K562 (cell line): ENCODE results near the gene MAK. TPM values are rescaled to one million over a fixed set of nuclear protein-coding genes. Genes with fewer than 3 reads are reported as not detected.

Experiments
- ATAC-seq: fragments of 200-7000 bp; cut with Tn5 transposase; 3 replicates; pipeline ENCODE4 v1.9.1; 2020; ENCODE audit warnings: moderate library complexity
- BruUV-seq: library from RNA; stranded (reverse); fragments of 400-500 nt; replicated peaks from 2 replicates; lab custom pipeline; 2021; lab: Mats Ljungman, UMichigan
- CTCF ChIA-PET: fragments of 300-600 bp; formaldehyde crosslinking; extraction: SDS; loops from one replicate; lab custom pipeline; 2021; ENCODE audit warnings: low intra/inter-chr PET ratio; lab: Yijun Ruan, JAX
- POLR2A ChIA-PET: fragments of 300-600, 350-650 bp; sonication (Branson Sonifier 250); formaldehyde crosslinking; extraction: SDS; loops from one replicate; lab custom pipeline; 2021; ENCODE audit warnings: antibody characterized with exemption, inconsistent platforms; lab: Yijun Ruan, JAX
- DNase-seq, 4 experiments: peaks; one replicate each; pipeline versions ENCODE4 v3.0.0 to v3.0.0-alpha.2; 2011 to 2018; ENCODE audit warnings: low spot score in 3 of 4, mixed read lengths in 3 of 4; ENCODE audit errors: extremely low read depth in 1 of 4
- FAIRE-seq: peaks from 2 replicates; lab custom pipeline; 2011; peaks lifted over from hg19 to GRCh38; lab: Jason Lieb, UNC
- H2AFZ ChIP-seq: 2 replicates; pipeline ENCODE4 v1.6.0; 2011; ENCODE audit warnings: low read depth, low read length, control low read depth, inconsistent platforms
- H3K27ac ChIP-seq: fragments of 200-600 bp; 3 replicates; pipeline ENCODE4 v1.8.0; 2011; ENCODE audit warnings: low read depth, mild to moderate bottlenecking, control low read depth, inconsistent platforms, low read length, moderate library complexity, mixed read lengths; ENCODE audit errors: extremely low read depth
- H3K27me3 ChIP-seq, 2 experiments: fragments of 300-600 bp in 1 of 2; 2 replicates in 1 of 2; 3 replicates in 1 of 2; pipeline versions ENCODE4 v1.6.0 to v1.8.0; 2011; ENCODE audit warnings: inconsistent platforms in 2 of 2, low read length in 2 of 2, mild to moderate bottlenecking in 1 of 2, mixed read lengths in 1 of 2, moderate library complexity in 1 of 2; ENCODE audit not compliant: control insufficient read depth in 2 of 2, insufficient read depth in 2 of 2
- H3K36me3 ChIP-seq: fragments of 300-600 bp; 3 replicates; pipeline ENCODE4 v1.8.0; 2011; ENCODE audit warnings: mild to moderate bottlenecking, low read length, inconsistent platforms; ENCODE audit not compliant: control insufficient read depth, insufficient read depth
- H3K4me1 ChIP-seq, 2 experiments: fragments of 200-600 bp in 1 of 2; replicated peaks in 1 of 2; 2 replicates in 1 of 2; 3 replicates in 1 of 2; pipeline versions ENCODE4 v1.5.1 to v1.8.0; 2011; ENCODE audit warnings: inconsistent platforms in 2 of 2, low read length in 2 of 2, mild to moderate bottlenecking in 1 of 2, mixed read lengths in 1 of 2, moderate library complexity in 1 of 2; ENCODE audit not compliant: control insufficient read depth in 2 of 2, insufficient read depth in 2 of 2
- H3K4me2 ChIP-seq: 2 replicates; pipeline ENCODE4 v1.6.1; 2011; ENCODE audit warnings: low read length, control low read depth, inconsistent platforms, mixed read lengths; ENCODE audit not compliant: insufficient read depth
- H3K4me3 ChIP-seq: fragments of 200-600 bp; sonication (generic), shearing (Covaris generic); 2 replicates; pipeline ENCODE4 v1.5.1; 2016; ENCODE audit warnings: control low read depth, inconsistent platforms
- H3K79me2 ChIP-seq: fragments of 200-600 bp; 3 replicates; pipeline ENCODE4 v1.8.0; 2011; ENCODE audit warnings: low read length, inconsistent platforms; ENCODE audit not compliant: control insufficient read depth, insufficient read depth
- H3K9ac ChIP-seq, 2 experiments: 2 replicates each; pipeline versions ENCODE4 v1.6.0 to v1.6.1; 2011; ENCODE audit warnings: low read depth in 2 of 2, low read length in 2 of 2, control low read depth in 1 of 2, inconsistent platforms in 1 of 2, mild to moderate bottlenecking in 1 of 2, mixed read lengths in 1 of 2; ENCODE audit not compliant: insufficient read depth in 1 of 2
- H3K9me1 ChIP-seq: one replicate; pipeline ENCODE4 v1.6.0; 2011; ENCODE audit warnings: inconsistent platforms, mild to moderate bottlenecking, low read length, moderate library complexity; ENCODE audit not compliant: control insufficient read depth, insufficient read depth
- H3K9me3 ChIP-seq: replicated peaks from 2 replicates; pipeline ENCODE4 v1.5.1; 2011; ENCODE audit warnings: low read depth, low read length, inconsistent platforms; ENCODE audit not compliant: control insufficient read depth, insufficient read depth
- H4K20me1 ChIP-seq: replicated peaks from 2 replicates; pipeline ENCODE4 v1.6.1; 2011; ENCODE audit warnings: low read length, inconsistent platforms, mixed read lengths; ENCODE audit not compliant: control insufficient read depth, insufficient read depth
- BRF2 ChIP-seq: IDR thresholded peaks from 3 replicates; pipeline ENCODE4 v1.6.1; 2011; ENCODE audit warnings: borderline replicate concordance, mild to moderate bottlenecking; ENCODE audit not compliant: insufficient read length, insufficient read depth
- C11orf30 ChIP-seq: fragments of 450-650 bp; IDR thresholded peaks from 2 replicates; pipeline ENCODE4 v1.6.1; 2016; ENCODE audit warnings: low read depth, mild to moderate bottlenecking
- CTCFL ChIP-seq: IDR thresholded peaks from 2 replicates; pipeline ENCODE4 v1.6.1; 2011; ENCODE audit warnings: borderline replicate concordance, low read depth, mild to moderate bottlenecking, moderate library complexity, low read length; ENCODE audit not compliant: insufficient read depth, poor library complexity, severe bottlenecking
- DPF2 ChIP-seq: fragments of 450-650 bp; IDR thresholded peaks from 2 replicates; pipeline ENCODE4 v1.6.1; 2016
- HEY1 ChIP-seq: fragments of 250-450 bp; sonication (Bioruptor Pico); IDR thresholded peaks from 2 replicates; pipeline ENCODE4 v1.5.0; 2020; ENCODE audit warnings: mild to moderate bottlenecking, moderate library complexity, borderline replicate concordance
- IRF2 ChIP-seq: sonication (generic); formaldehyde crosslinking; IDR thresholded peaks from 2 replicates; pipeline ENCODE4 v1.8.1; 2022; ENCODE audit warnings: mild to moderate bottlenecking, missing genetic modification reagents
- KLF1 ChIP-seq: fragments of 450-650 bp; IDR thresholded peaks from 2 replicates; pipeline ENCODE4 v1.6.1; 2016; ENCODE audit warnings: missing genetic modification characterization, missing compliant biosample characterization
- MAFF ChIP-seq: IDR thresholded peaks from 2 replicates; pipeline ENCODE4 v1.6.1; 2012; ENCODE audit warnings: low read length, improper control_type of control experiment
- MAFG ChIP-seq: fragments of 450-650 bp; conservative IDR thresholded peaks from 2 replicates; pipeline ENCODE4 v1.6.1; 2016; ENCODE audit warnings: missing genetic modification characterization, missing compliant biosample characterization
- MAFK ChIP-seq: IDR thresholded peaks from 2 replicates; pipeline ENCODE4 v1.6.1; 2011; ENCODE audit warnings: low read length, improper control_type of control experiment
- NBN ChIP-seq: fragments of 450-650 bp; IDR thresholded peaks from 2 replicates; pipeline ENCODE4 v1.6.1; 2016; ENCODE audit warnings: low read depth, mild to moderate bottlenecking
- RFX1 ChIP-seq: fragments of 450-650 bp; IDR thresholded peaks from 2 replicates; pipeline ENCODE4 v1.6.1; 2016; ENCODE audit warnings: mild to moderate bottlenecking, moderate library complexity
- ZBTB8A ChIP-seq: fragments of 450-650 bp; IDR thresholded peaks from 2 replicates; pipeline ENCODE4 v1.6.1; 2018; ENCODE audit warnings: mild to moderate bottlenecking, moderate library complexity; ENCODE audit not compliant: partially characterized antibody
- ZNF146 ChIP-seq: IDR thresholded peaks from one replicate; pipeline ENCODE4 v1.6.1; 2018; ENCODE audit warnings: missing compliant biosample characterization; ENCODE audit not compliant: unreplicated experiment
- ZNF316 ChIP-seq: fragments of 450-650 bp; IDR thresholded peaks from 2 replicates; pipeline ENCODE4 v1.6.1; 2016
- ZNF561 ChIP-seq: fragments of 450-650 bp; formaldehyde crosslinking; conservative IDR thresholded peaks from 2 replicates; pipeline ENCODE4 v1.4.0; 2020; ENCODE audit warnings: mild to moderate bottlenecking, moderate library complexity
- ZNF584 ChIP-seq: fragments of 200-800 bp; sonication (Bioruptor generic); IDR thresholded peaks from 2 replicates; pipeline ENCODE4 v1.6.1; 2016; ENCODE audit warnings: low read depth, mild to moderate bottlenecking, missing genetic modification characterization, missing compliant biosample characterization
- WGBS: fragments of 100-300 bp; shearing (Covaris generic); methylation state at CpG from one replicate; pipeline ENCODE4 v1.1.6; 2016; ENCODE audit warnings: low coverage, mixed read lengths; ENCODE audit not compliant: insufficient coverage; ENCODE audit errors: missing lambda C conversion rate; 5-methylcytosine and 5-hydroxymethylcytosine counted together
- in situ Hi-C: fragments of 300-500 bp; cut with MboI; formaldehyde crosslinking; loops from 4 replicates; pipeline ENCODE4 v1.15.0; 2018; ENCODE audit warnings: inconsistent platforms, mixed read lengths
- intact Hi-C: fragments of 100-400 bp; cut with micrococcal nuclease; formaldehyde crosslinking; loops from 2 replicates; pipeline ENCODE4 v1.14.2; 2022
- polyA plus RNA-seq, 8 experiments: library from polyadenylated mRNA; depleted of rRNA in 4 of 8; stranded (reverse) in 5 of 8; unstranded in 3 of 8; fragments of >200 nt; fragmentation: Nextera tagmentation in 2 of 8; fragmentation: Illumina TruSeq in 1 of 8; extraction: Ambion mirVana in 2 of 8; extraction: Trizol in 1 of 8; gene quantifications; 2 replicates each; pipeline versions ENCODE4 v1.2.1 to v1.2.3, GENCODE V29; 2011 to 2014; ENCODE audit warnings: inconsistent platforms in 1 of 8, missing spikeins in 1 of 8
- total RNA-seq, 7 experiments: library from RNA; depleted of rRNA in 6 of 7; stranded (reverse); fragments of >200 nt in 6 of 7; fragmentation: Illumina TruSeq in 2 of 7; extraction: Trizol in 2 of 7; gene quantifications; 2 replicates each; pipeline versions ENCODE4 v1.2.1 to v1.2.3, GENCODE V29; 2011 to 2021; ENCODE audit warnings: low replicate concordance in 1 of 7

Gene MAK
- total and polyA plus RNA-seq, 9 of the 15 experiments (the other 6 are each of a cell fraction or from before 2014, with no cell fraction given), result 0.25 to 1.1 (median 0.53) TPM

- H4K20me1 ChIP-seq, result no peaks in the 10 kb centered on the region
- intact Hi-C loops, result no loop called here
- CTCF ChIA-PET, result no interaction called here
- no peaks in the 10 kb centered on the region for H3K27me3 ChIP-seq
- in situ Hi-C loops, result no loop called here
- no peak overlapping the region for H3K27ac ChIP-seq
- POLR2A ChIA-PET, result no interaction called here
- FAIRE-seq, result no peak
- H3K36me3 ChIP-seq, result peaks cover 32% of the 10 kb centered on the region
- H3K9me1 ChIP-seq, result no peaks in the 10 kb centered on the region
- no TSS peak for BruUV-seq
- DNase-seq, result no peak
- 92% methylated on average over 3 of the region's 3 CpGs for WGBS
- H3K4me2 ChIP-seq, result no peak overlapping the region
- no peaks in the 10 kb centered on the region for H3K9me3 ChIP-seq
- no peak overlapping the region for H2AFZ ChIP-seq
- no peak overlapping the region for H3K4me3 ChIP-seq
- no peaks in the 10 kb centered on the region for H3K79me2 ChIP-seq
- no peak for ATAC-seq
- peaks cover 15 to 20% of the 10 kb centered on the region in 2 experiments; a peak in 4 of 5 replicates for H3K4me1 ChIP-seq
- no peak overlapping the region for H3K9ac ChIP-seq
- TF ChIP-seq RFX1 (no peak), MAFF (peak; percentile 32; the same call in 1 of the 2 replicates), IRF2 (no peak), CTCFL (no peak), ZBTB8A (no peak), DPF2 (no peak), ZNF316 (peak; percentile 78), MAFG (tag) (peak; percentile 34; the same call in 1 of the 2 replicates), NBN (no peak), BRF2 (no peak), KLF1 (tag) (no peak), HEY1 (CRISPR knock-in tag) (no peak), C11orf30 (peak; percentile 56; the same call in 1 of the 2 replicates), MAFK (peak; percentile 9; the same call in 1 of the 2 replicates), ZNF584 (CRISPR knock-in tag) (no peak), ZNF561 (CRISPR knock-in tag) (no peak), ZNF146 (no peak)
- TF ChIP-seq, all 486 proteins: peak for 5
These were observed 68.9 kb downstream of the MAK start for GRCh38 chr6:10769419-10769818.
